Right lobe of liver (tissue), 4 donors: Measurements from ENCODE around the gene MET.

Source experiments
- CTCF ChIP-seq, 4 donors: fragments of 200-600 bp in 3 of 4; fragments of 450-650 bp in 1 of 4; IDR thresholded peaks; one replicate each; pipeline versions ENCODE4 v1.5.1 to v1.8.0; 2016 to 2022; ENCODE audit warnings: antibody characterized with exemption in 4 of 4, mild to moderate bottlenecking in 2 of 4
- POLR2A ChIP-seq: fragments of 450-650 bp; IDR thresholded peaks from one replicate; pipeline ENCODE4 v1.6.1; 2017; ENCODE audit warnings: antibody characterized with exemption, mild to moderate bottlenecking
- donor health status: DM: no; HTN: no; CAD: no.
- donor health status: DM: no; HTN: no; CAD: no.
- donor health status: DM: no; HTN: yes; CAD: no.

GRCh38 chr7:116726713-116727431 is 54.9 kb downstream of the MET start:
- TF ChIP-seq CTCF (IDR thresholded peaks at IDR 0.05), result no peak
- TF ChIP-seq POLR2A, result no peak
